GM18907 (cell line): ENCODE data around the gene DCHS2.

Experiments
- ATAC-seq: cut with Tn5 transposase; IDR thresholded peaks from one replicate; pipeline ENCODE4 v1.9.1; 2021; ENCODE audit warnings: mild to moderate bottlenecking, moderate library complexity; ENCODE audit not compliant: unreplicated experiment

DCHS2 gene, protein sequence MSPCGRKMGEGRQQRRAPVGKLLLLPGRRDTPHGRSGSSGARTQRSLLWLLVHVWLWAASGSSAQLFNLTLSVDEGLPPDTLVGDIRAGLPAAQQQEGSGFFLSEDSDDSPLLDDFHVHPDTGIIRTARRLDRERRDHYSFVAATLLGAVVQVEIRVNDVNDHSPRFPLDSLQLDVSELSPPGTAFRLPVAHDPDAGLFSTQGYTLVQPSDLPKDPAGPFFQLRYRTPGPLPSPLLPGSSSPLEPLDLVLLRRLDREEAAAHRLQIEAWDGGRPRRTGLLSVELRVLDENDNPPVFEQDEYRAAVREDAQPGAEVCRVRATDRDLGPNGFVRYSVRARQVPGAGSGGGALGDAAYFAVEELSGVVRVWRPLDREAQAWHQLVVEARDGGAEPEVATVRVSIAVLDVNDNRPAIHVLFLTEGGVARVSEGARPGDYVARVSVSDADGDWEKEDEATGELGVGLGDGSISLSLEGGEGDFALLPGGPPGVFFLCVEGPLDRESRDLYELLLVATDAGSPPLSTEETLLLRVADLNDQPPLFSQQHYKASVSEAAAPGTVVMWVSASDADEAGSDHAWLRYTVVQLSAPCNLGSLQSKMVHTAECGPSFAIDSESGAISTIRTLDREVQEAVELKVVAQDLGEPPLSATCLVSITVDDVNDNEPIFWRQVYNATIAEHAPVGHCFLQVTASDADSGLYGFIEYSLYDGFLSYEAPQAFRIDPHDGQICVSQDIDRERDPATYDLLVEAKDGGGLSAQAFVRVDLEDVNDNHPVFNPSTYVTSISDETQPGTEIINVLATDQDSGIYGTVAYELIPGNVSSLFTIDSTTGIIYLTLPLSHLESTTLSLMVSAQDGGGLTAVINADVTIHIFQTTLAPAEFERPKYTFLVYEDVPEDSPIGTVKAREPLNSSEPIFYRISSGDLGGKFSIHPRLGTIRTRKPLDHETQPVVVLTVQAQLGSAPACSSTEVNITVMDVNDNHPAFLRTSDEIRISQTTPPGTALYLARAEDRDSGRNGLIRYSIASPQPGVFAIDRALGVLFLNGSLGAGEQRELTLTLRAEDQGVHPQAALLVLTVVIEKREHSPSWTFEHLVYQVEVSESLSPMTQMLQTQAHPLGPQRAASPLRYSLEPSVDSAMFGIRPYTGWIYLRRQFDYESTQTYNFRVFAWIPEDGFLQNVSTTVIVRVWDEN (N-terminal part only)

DNA sequence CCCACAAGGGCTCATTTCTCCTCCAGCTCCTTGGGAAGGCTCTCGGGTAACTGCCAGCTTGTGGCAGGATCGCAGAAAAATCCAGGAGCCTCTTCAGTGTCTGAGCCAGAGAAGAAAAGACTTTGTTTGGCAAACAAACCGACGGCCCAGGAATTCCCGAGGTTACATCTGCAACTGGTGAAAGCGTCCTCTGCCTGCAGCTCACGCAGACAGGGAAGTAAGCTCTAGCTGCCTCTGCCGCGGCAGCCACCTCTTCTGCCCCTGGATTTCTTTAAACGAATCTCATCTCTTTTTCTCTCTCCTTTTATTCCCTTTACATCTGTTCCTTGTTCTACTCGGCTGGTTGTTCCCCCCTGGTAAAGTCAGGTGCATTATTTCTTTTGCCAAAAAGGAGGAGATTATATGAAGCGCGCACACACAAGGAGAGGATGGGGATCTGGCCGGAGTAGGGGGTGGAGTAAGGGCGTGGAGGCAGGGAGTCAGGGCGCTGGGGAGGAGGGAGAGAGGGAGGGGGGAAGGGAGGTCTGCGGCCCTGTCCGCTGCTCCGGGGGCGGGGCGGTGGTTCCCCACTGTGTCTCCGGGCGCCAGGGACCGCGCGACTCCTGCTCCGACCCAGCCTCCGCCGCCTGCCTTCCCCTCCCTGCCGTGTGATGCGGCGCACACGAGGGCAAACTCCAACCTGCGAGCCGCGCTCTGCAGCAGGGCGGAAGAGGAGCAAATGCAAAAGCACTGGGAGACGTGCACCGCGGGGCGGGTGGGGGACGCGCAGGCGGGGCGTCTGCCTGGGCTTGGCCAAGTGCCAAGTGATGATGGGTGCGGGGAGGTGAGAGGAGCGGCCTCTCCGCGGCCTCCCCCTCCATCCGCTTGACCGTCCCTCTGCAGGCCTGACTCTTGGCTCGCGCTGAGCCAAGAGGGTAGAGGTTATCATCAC, at the start of gene DCHS2:
Gene DCHS2 (minus strand): TSS at position 459 of the 931 bp plus-strand sequence. CDS start 444 bp downstream, at position 15.
- ATAC-seq: peak; percentile 73

DNA sequence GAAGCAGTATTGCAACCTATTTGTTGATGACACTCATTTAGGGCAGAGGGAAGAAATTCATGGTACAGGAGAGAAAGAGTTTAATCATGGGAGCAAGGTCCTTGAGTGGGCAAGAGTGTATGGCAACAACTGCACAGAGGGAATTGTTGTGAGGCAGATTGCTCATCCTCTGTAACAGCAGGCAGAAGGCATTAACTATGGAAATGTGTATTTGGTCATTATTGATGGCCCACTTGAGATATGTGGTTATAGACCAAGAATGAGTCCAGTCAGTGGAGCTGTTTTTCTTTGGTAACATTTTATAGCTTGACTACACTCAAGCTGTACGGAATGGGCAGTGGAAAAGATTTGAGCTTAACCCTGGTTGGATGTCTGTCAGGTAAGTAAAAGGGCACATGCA, 42.7 kb upstream of the DCHS2 start:
- no peak for ATAC-seq

DNA sequence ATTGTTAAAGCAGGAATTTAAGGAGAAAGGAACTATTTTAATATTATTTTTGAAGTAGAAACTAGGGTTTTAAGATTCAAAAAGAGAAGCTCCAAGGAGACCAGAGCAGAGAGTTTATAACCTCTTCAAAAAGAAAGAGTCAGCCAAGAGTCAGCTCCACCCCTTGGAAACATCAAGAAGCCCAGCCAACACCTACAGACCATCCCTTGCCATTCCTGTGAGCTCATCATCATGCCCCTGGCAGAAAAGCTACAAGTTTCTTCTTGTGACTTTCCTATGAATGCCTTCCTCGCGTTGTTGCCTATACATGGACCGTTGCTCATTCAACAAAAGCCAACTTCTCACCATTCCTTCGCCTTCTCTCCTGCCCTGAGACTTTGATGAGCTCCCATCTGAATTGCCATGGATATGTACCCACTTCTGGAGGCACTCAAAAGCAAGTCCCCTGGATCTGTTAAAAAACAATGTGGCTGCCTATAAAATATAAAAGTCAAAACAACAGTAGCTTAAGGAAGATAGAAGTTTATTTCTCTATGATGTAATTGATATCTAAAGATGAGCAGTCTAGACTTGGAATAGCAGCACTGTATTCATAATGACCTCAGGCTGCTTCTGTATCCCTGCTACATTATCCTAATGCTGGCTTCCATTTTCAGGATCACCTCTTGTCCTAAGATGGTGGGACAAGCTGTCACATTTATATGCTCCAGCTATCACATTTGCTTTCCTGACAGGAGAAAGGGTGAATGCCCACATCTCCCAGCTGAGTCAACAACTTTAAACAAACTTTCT, 38.3 kb upstream of the DCHS2 start:
- no peak for ATAC-seq

DNA sequence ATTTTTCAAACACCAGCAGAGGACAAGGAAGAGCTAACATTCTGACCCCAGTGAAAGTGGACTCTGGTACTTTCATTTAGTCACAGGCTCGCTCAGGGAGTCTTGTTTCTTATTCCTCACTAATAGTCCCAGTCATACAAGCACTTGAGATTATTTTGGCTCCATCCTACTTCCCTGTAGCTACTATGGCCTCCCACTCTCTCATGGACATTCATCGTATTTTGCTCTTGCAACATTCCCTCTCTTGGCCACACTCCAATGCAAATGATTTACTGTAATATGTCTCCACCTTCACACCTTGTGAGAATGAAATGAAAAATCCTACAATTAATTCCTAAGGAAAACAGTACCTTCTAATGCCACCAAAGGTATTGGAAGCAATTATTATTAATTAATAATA, 37.3 kb upstream of the DCHS2 start:
- no peak for ATAC-seq

DNA sequence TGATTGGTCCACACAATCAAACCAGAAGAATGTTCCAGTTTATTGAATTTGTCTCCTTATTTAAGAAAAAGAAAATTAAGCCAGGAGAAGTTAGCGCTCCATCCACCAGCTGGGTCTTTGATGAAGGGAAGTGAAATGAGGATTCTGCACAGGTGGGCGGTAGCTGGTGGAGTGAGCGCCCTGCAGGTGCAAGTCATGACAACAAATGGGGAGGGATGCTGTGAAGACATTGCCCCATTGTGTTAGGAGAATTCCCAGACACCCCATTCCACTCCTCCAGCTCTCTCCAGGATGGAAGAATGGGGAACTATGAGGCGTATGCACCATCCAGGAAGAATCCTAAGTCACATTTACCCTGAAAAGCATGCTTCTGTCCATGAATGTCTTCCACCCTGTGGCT, 35.7 kb upstream of the DCHS2 start:
- no peak for ATAC-seq

DNA sequence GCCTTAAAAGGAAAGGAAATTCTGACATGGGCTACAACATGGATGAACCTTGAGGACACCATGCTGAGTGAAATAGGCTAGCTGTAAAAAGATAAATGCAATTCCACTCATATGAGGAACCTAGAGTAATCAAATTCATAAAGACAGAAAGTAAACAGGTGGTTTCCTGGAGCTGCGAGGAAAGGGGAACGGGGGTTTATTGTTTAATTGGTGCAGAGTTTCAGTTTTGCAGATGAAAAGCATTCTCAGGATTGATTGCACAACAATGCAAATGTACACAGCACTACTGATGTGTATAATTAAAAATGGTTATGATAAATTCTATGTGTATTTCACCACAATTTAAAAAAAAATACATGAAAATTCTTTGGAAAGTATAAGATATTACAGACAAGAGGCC, 34.6 kb upstream of the DCHS2 start:
- ATAC-seq: peak; percentile 55

DNA sequence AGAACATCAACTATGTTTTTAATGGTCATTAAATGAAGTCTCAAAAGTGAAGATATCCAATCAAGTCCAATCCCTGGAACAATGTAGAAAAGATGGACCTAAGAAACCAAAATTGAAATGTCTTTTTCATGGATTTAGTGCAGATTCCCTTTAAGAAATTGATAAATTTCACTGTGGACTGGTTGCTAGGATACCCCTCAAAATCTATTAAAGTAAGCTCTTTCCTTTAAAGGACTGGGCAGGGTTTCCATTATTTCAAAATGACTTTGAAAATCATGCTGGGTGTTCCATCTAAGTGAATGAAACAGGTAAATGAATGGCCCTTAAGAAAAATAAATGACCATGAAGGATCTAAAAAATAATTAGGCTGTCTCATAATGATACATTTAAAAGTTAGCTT, 30.0 kb upstream of the DCHS2 start:
- no peak for ATAC-seq

DNA sequence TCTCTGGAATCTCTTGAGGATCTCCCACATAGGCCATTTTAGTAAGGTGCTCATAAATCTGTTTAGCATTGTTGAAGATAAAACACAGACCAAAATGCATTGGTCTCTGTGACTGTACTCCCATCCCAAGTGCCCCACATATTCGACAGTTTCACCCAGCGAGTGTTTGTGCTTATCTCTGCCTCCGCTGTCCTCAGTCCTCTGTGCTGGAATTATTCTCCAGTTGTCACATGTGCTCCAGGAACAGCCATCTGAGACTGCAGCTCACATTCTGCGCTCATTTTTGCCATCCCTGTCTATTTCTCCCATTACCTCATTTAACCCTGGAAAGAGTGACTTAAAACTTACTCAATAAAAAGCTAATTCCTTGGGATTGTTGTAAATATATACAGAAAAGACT, 27.6 kb upstream of the DCHS2 start:
- no peak for ATAC-seq

DNA sequence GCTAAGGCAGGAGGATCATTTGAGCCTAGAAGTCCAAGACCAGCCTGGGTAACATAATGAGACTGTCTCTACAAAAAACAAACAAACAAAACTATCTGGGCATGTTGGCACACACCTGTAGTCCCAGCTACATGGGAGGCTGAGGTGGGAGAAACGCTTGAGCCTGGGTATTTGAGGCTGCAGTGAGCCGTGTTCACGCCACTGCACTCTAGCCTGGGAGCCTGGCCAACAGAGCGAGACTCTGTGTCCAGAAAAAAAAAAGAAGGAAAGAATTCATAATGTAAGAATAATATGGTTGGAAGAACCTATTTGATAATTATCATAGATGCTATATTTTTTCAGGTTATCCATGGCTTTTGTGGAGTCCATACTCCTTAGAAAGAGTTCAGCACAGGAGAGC, 26.0 kb upstream of the DCHS2 start:
- no peak for ATAC-seq

DNA sequence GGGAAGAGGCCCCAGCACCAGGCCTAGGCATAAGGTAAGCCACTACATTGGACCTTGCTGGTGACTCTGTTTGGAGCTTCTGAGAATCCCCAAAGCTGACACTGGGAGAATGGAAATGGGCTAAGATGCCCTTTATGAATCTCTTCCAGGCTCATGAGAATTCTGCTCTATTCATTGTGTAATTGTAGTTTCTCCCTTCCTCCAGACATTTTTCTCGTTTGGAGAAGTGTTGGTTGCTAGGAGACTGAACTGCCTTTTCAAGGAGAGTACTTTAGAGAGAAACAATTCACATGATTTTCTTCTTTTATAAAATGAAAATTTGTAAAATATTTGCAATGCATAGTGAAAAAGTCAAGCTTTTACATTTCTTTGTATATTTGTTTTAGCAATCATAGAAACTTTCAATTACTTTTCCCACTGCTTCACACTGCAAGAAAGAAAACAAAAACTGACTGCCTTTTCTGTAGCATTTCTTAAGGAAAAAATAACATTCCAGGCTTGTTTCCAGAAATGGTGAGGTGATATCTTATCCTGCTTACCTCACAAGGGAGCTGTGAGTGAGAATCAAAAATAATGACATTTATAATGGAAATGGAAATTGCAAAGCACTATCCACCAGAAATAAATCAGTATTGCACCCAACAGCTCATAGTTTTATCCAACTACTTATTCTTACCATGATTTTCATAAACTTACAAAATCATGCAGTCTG, 24.9 kb upstream of the DCHS2 start:
- ATAC-seq: no peak

DNA sequence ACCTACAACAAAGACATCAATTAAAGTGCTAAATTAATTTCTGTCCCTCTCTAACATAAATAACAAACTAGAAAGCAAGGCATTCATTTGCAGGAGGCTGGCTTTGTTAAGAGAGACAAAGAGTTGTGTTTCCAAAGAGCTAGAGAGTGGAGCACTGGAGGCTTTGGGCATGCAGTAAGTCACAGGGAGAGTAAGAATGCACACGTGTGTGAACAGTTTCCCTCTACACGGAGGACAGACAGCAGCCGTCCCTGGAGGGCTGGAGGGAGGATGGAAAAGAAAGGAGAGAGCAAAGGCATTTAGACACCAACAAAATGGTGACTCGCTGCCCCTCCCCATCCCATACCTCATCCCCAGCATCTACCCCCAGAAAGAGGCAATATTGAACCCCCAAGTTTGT, 20.4 kb upstream of the DCHS2 start:
- ATAC-seq: no peak

DNA sequence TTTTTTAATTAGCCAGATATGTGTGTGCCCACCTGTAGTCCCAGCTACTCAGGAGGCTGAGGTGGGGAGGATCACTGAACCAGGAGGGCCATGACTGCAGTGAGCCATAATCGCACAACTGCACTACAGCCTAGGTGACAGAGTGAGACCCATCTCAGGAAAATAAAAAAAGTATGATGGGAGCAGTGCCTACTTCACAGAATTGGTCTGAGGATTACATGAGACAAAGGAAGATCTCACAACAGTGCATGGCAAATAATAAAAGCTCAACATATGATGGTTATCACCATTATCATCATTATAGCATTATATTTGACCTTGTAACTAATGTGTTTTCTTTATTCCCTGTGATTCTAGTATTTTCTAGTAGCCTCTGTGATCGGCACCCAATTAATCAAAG, 19.9 kb upstream of the DCHS2 start:
- no peak for ATAC-seq

DNA sequence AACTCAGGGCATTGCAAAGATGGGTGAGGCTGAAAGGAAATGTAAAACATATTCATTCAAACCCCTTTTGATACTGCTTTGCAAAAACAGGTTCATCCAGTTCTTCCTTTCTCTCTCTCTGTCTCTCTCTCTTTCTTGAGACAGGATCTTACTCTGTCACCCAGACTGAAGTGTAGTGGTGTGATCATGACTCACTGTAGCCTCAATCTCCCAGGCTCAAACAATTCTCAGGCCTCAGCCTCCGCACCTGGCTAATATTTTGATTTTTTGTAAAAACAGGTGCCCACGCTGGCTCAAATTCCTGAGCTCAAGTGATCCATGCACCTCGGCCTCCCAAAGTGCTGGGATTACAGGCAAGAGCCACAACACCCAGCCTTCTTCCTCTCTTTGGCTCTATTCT, 15.6 kb upstream of the DCHS2 start:
- ATAC-seq: no peak

DNA sequence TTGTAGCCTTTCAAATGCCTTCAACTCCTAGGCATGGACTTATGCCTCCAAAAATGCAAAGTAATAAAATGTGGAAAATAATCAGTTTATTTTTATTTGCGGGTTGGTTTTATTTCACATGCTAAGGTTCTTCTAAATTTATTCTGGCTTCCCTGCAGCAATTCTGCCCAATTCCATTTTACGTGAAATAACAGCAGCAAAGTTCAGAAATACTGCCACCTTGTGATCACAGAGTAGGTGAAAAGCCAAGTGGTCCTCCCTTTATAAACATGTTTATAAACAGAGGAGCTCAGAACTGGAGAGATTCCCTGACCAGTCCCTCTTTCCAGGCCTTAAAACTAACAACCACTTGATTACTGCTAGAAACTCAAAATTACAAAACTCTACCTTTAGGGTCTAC, 14.7 kb upstream of the DCHS2 start:
- peak; percentile 53 for ATAC-seq

DNA sequence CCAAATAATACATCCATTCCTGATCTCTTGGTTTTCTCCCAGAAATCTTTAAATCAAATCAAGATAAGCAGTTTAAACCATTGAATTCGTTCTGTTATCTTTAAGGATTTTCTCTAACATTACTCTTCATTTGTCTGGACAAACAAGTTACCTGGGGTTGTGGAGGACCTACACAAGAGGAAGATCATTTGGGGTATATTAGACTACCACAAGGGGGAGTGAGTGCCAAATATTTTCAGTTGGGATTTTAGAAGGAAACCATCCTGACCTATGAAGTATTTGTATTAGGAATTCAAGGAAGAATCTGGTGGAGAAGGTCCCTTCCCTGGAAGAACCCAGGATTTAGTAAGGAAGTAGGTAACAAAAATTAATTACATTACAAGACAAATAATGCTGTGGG, 12.0 kb upstream of the DCHS2 start:
- ATAC-seq: no peak

DNA sequence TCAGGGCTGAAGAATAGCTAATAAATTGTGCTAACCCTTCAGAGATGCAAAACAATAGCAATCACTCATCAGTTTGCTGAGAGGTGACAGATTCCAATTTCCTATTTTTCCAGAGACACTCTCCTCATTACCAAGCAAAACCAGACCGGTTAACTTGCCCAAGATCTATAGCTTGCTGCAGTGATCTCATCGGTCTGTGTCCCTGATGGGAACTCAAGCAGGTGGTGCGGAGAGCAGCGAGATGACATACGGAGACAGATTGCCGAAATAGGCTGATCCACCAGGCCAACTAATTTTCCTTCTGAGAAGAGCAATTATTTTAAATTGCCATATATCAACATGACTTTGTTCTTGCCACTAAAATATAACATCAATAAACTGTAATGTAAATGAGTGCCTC, 10.5 kb upstream of the DCHS2 start:
- ATAC-seq: no peak

DNA sequence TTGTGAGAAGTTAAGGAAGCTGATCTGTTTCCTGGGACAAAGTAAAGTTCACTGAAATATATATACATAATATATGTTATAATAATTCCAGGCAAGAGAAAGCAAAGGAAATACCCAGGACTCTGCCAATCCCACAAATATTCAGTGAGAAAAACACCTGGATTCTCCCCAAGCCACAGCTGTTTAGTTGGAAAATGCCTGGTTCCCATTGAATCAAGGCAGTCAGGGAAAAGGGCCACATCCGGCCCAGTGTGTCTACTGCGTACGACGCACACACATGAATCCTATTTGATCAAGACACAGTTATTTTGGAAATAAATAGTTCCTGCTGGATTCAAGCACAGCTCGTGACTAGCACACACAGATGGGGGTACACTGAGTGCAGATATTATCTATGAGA, 6.3 kb upstream of the DCHS2 start:
- no peak for ATAC-seq

DNA sequence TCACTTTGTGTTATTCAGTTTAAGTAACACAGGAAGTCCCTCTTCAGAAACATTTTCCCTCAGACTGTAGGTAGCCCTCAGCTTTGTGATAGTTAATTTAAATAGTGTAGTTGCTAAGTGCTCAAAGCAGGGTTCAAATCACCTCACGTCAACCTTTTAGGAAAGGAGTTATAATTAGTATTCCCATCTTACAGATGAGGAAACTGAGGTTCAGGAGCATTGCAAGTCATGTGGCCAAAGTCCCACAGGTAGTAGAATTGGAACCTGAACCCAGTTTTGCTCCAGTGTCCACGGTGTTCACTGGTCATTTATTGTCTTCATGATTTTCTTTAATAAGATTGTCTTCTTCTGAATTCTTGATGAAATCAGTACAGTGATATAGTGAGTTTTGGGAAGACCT, 4.3 kb upstream of the DCHS2 start:
- no peak for ATAC-seq

DNA sequence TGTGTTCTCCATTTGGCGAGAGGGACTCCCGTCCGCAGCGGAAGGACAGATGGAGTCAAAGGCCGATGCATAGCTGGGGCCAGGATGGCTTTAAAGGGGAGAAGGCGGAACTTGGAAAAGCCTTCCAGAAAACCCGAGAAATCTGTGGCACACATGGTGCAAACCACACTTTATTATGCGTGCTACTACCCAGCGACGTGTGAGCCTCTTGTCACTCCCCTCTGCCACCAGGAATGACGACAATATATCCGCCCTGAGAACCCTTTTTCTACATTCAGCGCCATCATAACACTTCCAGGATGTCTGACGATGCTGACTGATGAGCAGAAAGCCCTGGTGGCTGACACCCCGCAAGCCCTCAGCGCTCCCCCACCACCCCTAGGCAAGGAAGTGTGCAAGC, 689 bp upstream of the DCHS2 start:
- no peak for ATAC-seq
